Tibial nerve (tissue), 4 donors: ENCODE results near the gene JMJD6.

Experiments
- EP300 ChIP-seq, 2 donors: sonication (generic); formaldehyde crosslinking; IDR thresholded peaks; one replicate each; pipeline ENCODE4 v1.6.1; 2017; ENCODE audit warnings: antibody characterized with exemption in 2 of 2, mild to moderate bottlenecking in 1 of 2
- TF ChIP-seq, protein P1 (sequence below), 5 experiments: fragments of 200-600 bp in 3 of 5; fragments of 450-650 bp in 2 of 5; sonication (generic) in 3 of 5; IDR thresholded peaks; one replicate each; pipeline ENCODE4 v1.5.1; 2016 to 2019; ENCODE audit warnings: antibody characterized with exemption in 5 of 5, mild to moderate bottlenecking in 3 of 5, moderate library complexity in 2 of 5

DNA sequence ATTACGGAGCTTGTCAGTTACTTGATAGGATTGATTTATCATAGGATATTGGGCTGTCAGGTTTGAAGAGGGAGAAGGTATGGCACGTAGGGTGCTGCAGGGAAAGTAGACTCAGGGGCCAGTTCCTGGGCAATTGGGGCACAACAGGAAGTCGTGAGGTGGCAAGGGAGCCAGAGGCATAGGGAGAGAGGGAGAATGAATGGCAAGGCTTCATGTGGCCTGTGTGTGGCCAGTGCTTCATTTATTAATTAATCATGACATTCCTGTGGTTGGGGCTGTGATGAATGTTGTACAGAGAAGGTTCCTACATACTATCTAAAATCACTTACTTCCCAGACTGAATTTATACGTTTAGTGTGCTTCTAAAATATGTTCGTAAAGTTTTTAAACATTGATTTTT is 30.9 kb upstream of the JMJD6 start:
- TF ChIP-seq, protein P1, sequence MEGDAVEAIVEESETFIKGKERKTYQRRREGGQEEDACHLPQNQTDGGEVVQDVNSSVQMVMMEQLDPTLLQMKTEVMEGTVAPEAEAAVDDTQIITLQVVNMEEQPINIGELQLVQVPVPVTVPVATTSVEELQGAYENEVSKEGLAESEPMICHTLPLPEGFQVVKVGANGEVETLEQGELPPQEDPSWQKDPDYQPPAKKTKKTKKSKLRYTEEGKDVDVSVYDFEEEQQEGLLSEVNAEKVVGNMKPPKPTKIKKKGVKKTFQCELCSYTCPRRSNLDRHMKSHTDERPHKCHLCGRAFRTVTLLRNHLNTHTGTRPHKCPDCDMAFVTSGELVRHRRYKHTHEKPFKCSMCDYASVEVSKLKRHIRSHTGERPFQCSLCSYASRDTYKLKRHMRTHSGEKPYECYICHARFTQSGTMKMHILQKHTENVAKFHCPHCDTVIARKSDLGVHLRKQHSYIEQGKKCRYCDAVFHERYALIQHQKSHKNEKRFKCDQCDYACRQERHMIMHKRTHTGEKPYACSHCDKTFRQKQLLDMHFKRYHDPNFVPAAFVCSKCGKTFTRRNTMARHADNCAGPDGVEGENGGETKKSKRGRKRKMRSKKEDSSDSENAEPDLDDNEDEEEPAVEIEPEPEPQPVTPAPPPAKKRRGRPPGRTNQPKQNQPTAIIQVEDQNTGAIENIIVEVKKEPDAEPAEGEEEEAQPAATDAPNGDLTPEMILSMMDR (IDR thresholded peaks at IDR 0.05): no peak
- TF ChIP-seq EP300 (IDR thresholded peaks at IDR 0.05): no peak
